DOHH2 (cell line): ENCODE data around the gene RILPL2.

Source experiments
- H3F3A ChIP-seq: fragments of 200-600 bp; sonication (generic), shearing (Covaris generic); 2 replicates; pipeline ENCODE4 v1.6.0; 2016; ENCODE audit warnings: antibody characterized with exemption, mild to moderate bottlenecking; ENCODE audit not compliant: control insufficient read depth, insufficient read depth
- H3K27ac ChIP-seq: fragments of 200-600 bp; sonication (generic); 2 replicates; pipeline ENCODE4 v1.5.1; 2014; ENCODE audit warnings: low read depth, mild to moderate bottlenecking, low read length, moderate library complexity
- H3K27me3 ChIP-seq: fragments of 200-600 bp; sonication (generic); 2 replicates; pipeline ENCODE4 v1.6.1; 2014; ENCODE audit warnings: mild to moderate bottlenecking, low read length, mixed read lengths; ENCODE audit not compliant: control insufficient read depth
- H3K36me3 ChIP-seq: fragments of 200-600 bp; sonication (generic); 2 replicates; pipeline ENCODE4 v1.6.1; 2014; ENCODE audit warnings: mild to moderate bottlenecking, low read length, moderate library complexity, mixed read lengths; ENCODE audit not compliant: control insufficient read depth
- H3K4me1 ChIP-seq: fragments of 200-600 bp; sonication (generic); 2 replicates; pipeline ENCODE4 v1.6.1; 2014; ENCODE audit warnings: mild to moderate bottlenecking, low read length, mixed read lengths; ENCODE audit not compliant: control insufficient read depth
- H3K4me2 ChIP-seq: fragments of 200-600 bp; sonication (generic); 2 replicates; pipeline ENCODE4 v1.6.0; 2014; ENCODE audit warnings: mild to moderate bottlenecking, low read length, moderate library complexity
- H3K4me3 ChIP-seq: fragments of 200-600 bp; sonication (generic); 2 replicates; pipeline ENCODE4 v1.5.1; 2014; ENCODE audit warnings: mild to moderate bottlenecking, low read length, mixed read lengths
- H3K79me2 ChIP-seq: fragments of 200-600 bp; sonication (generic); 2 replicates; pipeline ENCODE4 v1.6.1; 2014; ENCODE audit warnings: mild to moderate bottlenecking, low read length, mixed read lengths; ENCODE audit not compliant: control insufficient read depth
- H3K9me2 ChIP-seq: fragments of 200-600 bp; sonication (generic); replicated peaks from 2 replicates; pipeline ENCODE4 v1.6.1; 2014; ENCODE audit warnings: mild to moderate bottlenecking, low read length, mixed read lengths; ENCODE audit not compliant: control insufficient read depth
- H3K9me3 ChIP-seq: fragments of 200-600 bp; sonication (generic); 2 replicates; pipeline ENCODE4 v1.6.1; 2014; ENCODE audit warnings: antibody characterized with exemption, low read length, mixed read lengths; ENCODE audit not compliant: control insufficient read depth, insufficient read depth
- H4K20me1 ChIP-seq: fragments of 200-600 bp; sonication (generic); 2 replicates; pipeline ENCODE4 v1.6.0; 2014; ENCODE audit warnings: low read depth, mild to moderate bottlenecking, antibody characterized with exemption, low read length, moderate library complexity; ENCODE audit not compliant: control insufficient read depth, insufficient read depth
- CTCF ChIP-seq: fragments of 200-600 bp; sonication (generic); IDR thresholded peaks from one replicate; pipeline ENCODE4 v1.5.1; 2014; ENCODE audit warnings: antibody characterized with exemption, mild to moderate bottlenecking, low read depth, low read length; ENCODE audit not compliant: poor library complexity, severe bottlenecking
- EZH2phosphoT487 ChIP-seq: fragments of 200-600 bp; sonication (generic); IDR thresholded peaks from 2 replicates; pipeline ENCODE4 v1.6.1; 2017; ENCODE audit warnings: borderline replicate concordance, mild to moderate bottlenecking, antibody characterized with exemption, low read length, moderate library complexity, mixed read lengths

The RILPL2 gene

GRCh38 chr12:123449249-123449733 lies 12.8 kb upstream of the RILPL2 start:
- Histone ChIP-seq H3K9me2 (no peaks in the 10 kb centered on the region), H3K36me3 (no peaks in the 10 kb centered on the region), H4K20me1 (no peaks in the 10 kb centered on the region), H3K4me2 (no peak overlapping the region), H3K4me1 (peaks cover 14% of the 10 kb centered on the region), H3K27ac (no peak overlapping the region), H3K27me3 (no peaks in the 10 kb centered on the region), H3F3A (peaks cover 3% of the 10 kb centered on the region; the same call in 1 of the 2 replicates), H3K4me3 (no peak overlapping the region), H3K9me3 (no peaks in the 10 kb centered on the region), H3K79me2 (no peaks in the 10 kb centered on the region)
- TF ChIP-seq EZH2phosphoT487 (no peak), CTCF (no peak)

- TF ChIP-seq CTCF: no peak
- Histone ChIP-seq H4K20me1 (no peaks in the 10 kb centered on the region), H3K4me2 (no peak overlapping the region), H3F3A (no peaks in the 10 kb centered on the region), H3K9me3 (no peaks in the 10 kb centered on the region), H3K4me3 (no peak overlapping the region), H3K79me2 (no peaks in the 10 kb centered on the region), H3K27ac (no peak overlapping the region), H3K27me3 (no peaks in the 10 kb centered on the region), H3K36me3 (no peaks in the 10 kb centered on the region), H3K4me1 (peaks cover 26% of the 10 kb centered on the region), H3K9me2 (no peaks in the 10 kb centered on the region)
These were observed 9.8 kb upstream of the RILPL2 start for GRCh38 chr12:123446333-123446713.

- Histone ChIP-seq H3K9me2 (no peaks in the 10 kb centered on the region), H3F3A (no peaks in the 10 kb centered on the region), H4K20me1 (no peaks in the 10 kb centered on the region), H3K4me3 (no peak overlapping the region), H3K27me3 (no peaks in the 10 kb centered on the region), H3K79me2 (no peaks in the 10 kb centered on the region), H3K27ac (no peak overlapping the region), H3K4me1 (peaks cover 26% of the 10 kb centered on the region), H3K9me3 (no peaks in the 10 kb centered on the region), H3K36me3 (no peaks in the 10 kb centered on the region), H3K4me2 (peak overlapping the region; percentile 15)
- TF ChIP-seq CTCF (no peak), EZH2phosphoT487 (no peak)
These were observed 9.2 kb upstream of the RILPL2 start for GRCh38 chr12:123445388-123446332.
